Subcutaneous adipose tissue (tissue), 4 donors: ENCODE measurements around the gene APOL5. TPM values are rescaled to one million over a fixed set of nuclear protein-coding genes. Genes with fewer than 3 reads are reported as not detected.

Experiments
- total RNA-seq, 4 donors: library from RNA; depleted of rRNA; stranded (reverse); fragments of >200 nt; gene quantifications; one replicate each; pipeline ENCODE4 v1.1.0, GENCODE V29; 2016
- TF ChIP-seq, protein P1 (sequence below): fragments of 450-650 bp; IDR thresholded peaks from one replicate; pipeline ENCODE4 v1.5.1; 2016; ENCODE audit warnings: low read depth, mild to moderate bottlenecking, control low read depth, antibody characterized with exemption, moderate library complexity

Gene APOL5
- total RNA-seq, 4 donors from 2014 or later, result not detected

DNA sequence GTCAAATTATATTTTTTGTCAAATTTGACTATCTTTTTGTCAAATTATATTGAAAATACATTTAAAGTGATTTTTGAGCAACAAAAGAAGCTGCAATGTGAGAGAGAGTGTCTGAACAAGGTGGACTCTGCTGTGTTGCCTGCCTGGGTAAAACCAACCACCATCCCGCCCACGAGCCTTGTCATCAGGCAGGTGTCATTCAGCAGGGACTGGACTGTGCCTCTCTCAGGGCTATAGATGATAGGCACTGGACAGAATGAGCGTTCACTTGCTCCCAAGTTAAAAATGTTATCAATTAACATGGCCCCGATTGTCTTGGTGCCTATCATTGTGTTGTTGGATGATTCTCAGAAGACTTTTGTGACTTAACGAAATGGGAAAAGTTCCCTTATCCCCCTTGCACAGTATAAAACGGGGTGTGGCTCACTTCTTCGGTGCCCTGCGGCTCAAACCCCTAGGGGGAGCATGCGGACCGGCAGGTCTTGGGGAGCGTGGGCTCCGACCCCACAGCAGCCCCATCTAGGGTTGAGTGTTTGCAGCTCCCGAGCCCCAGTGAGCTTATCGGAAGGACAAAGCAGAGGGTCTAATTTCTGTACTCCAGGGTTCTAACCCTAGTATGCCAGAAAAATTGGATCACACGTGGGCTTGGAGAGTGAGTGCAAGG is 1.7 kb downstream of the APOL5 start:
- TF ChIP-seq, protein P1, sequence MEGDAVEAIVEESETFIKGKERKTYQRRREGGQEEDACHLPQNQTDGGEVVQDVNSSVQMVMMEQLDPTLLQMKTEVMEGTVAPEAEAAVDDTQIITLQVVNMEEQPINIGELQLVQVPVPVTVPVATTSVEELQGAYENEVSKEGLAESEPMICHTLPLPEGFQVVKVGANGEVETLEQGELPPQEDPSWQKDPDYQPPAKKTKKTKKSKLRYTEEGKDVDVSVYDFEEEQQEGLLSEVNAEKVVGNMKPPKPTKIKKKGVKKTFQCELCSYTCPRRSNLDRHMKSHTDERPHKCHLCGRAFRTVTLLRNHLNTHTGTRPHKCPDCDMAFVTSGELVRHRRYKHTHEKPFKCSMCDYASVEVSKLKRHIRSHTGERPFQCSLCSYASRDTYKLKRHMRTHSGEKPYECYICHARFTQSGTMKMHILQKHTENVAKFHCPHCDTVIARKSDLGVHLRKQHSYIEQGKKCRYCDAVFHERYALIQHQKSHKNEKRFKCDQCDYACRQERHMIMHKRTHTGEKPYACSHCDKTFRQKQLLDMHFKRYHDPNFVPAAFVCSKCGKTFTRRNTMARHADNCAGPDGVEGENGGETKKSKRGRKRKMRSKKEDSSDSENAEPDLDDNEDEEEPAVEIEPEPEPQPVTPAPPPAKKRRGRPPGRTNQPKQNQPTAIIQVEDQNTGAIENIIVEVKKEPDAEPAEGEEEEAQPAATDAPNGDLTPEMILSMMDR, result no peak

DNA sequence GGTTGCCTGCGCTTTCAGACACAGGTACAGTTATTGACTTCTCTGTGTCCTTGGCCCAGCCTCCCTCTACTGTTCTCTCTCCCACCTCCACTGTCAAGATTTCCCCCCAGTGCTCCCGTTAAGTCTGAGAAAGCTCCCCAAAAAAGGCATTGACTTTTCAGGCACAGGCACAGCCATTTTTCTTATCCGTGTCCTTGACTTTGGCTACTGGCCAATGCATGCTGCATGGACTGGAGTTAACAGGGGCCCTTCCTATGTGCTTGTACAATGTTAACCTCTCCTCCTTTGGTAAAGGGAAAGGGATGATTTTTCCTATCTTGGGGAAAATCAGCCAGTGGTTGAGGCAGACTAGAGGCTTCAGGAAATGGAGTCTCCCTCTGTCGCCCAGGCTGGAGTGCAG is 4.3 kb downstream of the APOL5 start:
- TF ChIP-seq, protein P1, result no peak

DNA sequence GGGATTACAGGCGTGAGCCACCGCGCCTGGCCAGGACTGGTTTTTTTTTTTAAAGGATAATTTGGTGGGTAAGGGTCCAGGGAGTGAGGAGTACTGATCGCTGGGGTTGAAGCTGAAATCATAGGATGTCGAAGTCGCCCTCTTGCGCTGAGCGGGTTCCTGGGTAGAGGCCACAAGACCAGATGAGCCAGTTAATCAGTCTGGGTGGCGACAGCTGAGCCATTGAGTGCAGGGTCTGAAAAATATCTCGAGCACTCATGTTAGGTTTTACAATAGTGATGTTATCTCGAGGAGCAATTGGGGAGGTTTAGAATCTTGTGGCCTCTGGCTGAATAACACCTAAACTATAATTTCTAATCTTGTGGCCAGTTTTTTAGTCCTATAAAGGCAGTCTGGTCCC is 7.8 kb downstream of the APOL5 start:
- TF ChIP-seq, protein P1, result no peak

DNA sequence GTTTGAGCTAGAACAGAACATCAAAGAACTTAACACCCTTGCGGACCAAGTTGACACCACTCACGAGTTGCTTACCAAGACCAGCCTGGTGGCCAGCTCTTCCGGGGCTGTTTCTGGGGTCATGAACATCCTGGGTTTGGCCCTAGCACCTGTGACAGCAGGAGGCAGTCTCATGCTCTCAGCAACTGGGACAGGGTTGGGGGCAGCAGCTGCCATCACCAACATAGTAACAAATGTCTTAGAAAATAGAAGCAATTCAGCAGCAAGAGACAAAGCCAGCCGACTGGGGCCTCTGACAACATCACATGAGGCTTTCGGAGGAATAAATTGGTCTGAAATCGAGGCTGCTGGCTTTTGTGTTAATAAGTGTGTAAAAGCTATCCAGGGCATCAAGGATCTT is 8.7 kb downstream of the APOL5 start:
- TF ChIP-seq, protein P1, result no peak

DNA sequence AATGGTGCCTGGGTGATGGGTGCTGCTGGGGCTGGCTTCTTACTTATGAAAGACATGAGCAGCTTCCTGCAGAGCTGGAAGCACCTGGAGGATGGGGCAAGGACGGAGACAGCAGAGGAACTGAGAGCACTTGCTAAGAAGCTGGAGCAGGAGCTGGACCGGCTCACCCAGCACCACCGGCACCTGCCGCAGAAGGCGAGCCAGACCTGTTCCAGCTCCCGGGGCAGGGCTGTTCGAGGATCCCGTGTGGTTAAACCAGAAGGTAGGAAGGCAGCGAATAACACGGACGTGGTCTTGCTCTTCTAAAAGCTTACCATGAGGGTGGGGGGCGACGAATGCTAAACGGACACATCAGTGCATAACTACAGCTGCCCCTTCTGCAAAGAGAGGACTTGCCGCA is 9.3 kb downstream of the APOL5 start:
- TF ChIP-seq, protein P1, result no peak

DNA sequence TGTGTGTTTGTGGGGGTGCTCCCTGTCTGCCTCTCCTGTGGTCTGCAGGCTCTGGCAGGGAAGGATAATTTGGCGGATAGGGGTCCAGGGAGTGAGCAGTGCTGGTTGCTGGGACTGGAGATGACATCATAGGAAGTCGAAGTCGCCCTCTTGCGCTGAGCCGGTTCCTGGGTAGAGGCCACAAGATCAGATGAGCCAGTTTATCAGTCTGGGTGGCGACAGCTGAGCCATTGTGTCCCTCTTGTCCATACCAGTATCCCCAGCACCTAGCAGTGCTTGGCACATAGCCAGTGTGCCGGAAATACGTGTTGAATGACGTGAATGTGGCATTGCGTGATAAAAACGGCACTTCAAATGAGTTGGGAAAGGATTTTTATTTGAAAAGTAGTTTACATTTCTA is 9.8 kb downstream of the APOL5 start:
- TF ChIP-seq, protein P1, result no peak

DNA sequence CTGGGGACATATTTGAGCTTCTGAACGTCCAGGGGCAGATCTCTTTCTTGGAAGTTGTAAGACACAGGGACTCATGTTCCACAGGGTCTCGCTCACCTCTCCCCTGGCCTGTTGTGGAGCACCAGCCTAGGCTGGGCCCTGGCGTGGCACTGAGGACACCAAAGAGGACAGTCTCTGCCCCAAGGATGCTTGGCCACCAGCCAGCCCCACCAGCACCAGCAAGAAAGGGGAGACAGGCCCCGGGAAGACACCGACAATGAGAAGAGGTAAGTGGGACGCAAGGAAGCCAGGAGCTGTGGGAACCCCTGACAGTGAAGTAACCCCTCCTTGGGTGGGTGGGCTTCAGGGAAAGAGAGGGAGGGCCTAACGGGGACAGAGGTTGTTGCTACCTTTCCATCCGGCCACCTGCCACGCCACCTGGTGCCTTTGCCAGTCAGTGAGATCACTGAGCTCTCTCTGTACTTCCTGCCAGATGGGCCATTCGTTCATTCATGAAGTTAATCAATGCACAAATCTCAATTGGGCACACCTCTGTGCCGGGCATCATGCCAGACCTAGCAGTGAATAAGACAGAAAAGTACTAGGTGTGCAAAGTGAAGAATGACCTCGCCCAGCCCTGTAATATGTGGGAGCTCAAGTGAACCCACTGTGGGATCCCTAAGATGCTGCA is 11.1 kb downstream of the APOL5 start:
- TF ChIP-seq, protein P1, result no peak
